22Rv1 (cell line): ENCODE measurements around the gene TMC1.
"Not testable (repeated sequence)": the region's sequence is repeated elsewhere in the genome, so short reads cannot be mapped to it uniquely, and the experiment has no call there.

Source experiments
- CTCF ChIP-seq: fragments of 450-650 bp; IDR thresholded peaks from 2 replicates; pipeline ENCODE4 v1.5.1; 2017; ENCODE audit warnings: mild to moderate bottlenecking
- ZFX ChIP-seq: fragments of 450-650 bp; IDR thresholded peaks from 2 replicates; pipeline ENCODE4 v1.6.1; 2017; ENCODE audit warnings: antibody characterized with exemption, borderline replicate concordance

DNA sequence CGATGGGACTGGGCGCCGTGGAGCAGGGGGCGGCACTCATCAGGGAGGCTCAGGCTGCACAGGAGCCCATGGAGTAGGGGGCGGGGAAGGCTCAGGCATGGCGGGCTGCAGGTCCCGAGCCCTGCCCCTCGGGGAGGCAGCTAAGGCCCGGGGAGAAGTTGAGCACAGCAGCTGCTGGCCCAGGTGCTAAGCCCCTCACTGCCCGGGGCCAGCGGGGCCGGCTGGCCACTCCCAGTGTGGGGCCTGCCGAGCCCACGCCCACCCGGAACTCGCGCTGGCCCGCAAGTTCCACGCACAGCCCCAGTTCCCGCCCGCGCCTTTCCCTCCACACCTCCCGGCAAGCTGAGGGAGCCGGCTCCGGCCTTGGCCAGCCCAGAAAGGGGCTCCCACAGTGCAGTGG is 41.1 kb upstream of the TMC1 start:
- not testable (repeated sequence) for TF ChIP-seq CTCF, ZFX
